MCF 10A (cell line): Measurements from ENCODE around the gene RHBDD2. TPM values are rescaled to one million over a fixed set of nuclear protein-coding genes. Genes with fewer than 3 reads are reported as not detected.

Source experiments
- BruUV-seq: library from RNA; stranded (reverse); fragments of 400-500 nt; replicated peaks from 2 replicates; lab custom pipeline; 2021; lab: Mats Ljungman, UMichigan
- CTCF ChIA-PET: fragments of 300-600 bp; sonication (Branson Sonifier 250); formaldehyde crosslinking; extraction: SDS; loops from one replicate; lab custom pipeline; 2021; ENCODE audit warnings: antibody characterized with exemption, inconsistent platforms; lab: Yijun Ruan, JAX
- POLR2A ChIA-PET: fragments of 300-600, 350-650 bp; sonication (Branson Sonifier 250); formaldehyde crosslinking; extraction: SDS; loops from one replicate; lab custom pipeline; 2020; ENCODE audit warnings: antibody characterized with exemption, inconsistent platforms; lab: Yijun Ruan, JAX
- DNase-seq: peaks from one replicate; pipeline ENCODE4 v3.0.0-alpha.2; 2018; ENCODE audit not compliant: unreplicated experiment
- H3K27ac Mint-ChIP-seq: one replicate; pipeline ENCODE4 v1.8.0; 2022; ENCODE audit warnings: mild to moderate bottlenecking, low read depth, mixed read lengths; ENCODE audit not compliant: unreplicated experiment
- H3K27me3 Mint-ChIP-seq: one replicate; pipeline ENCODE4 v1.8.0; 2022; ENCODE audit warnings: mixed read lengths; ENCODE audit not compliant: insufficient read depth, unreplicated experiment
- H3K36me3 Mint-ChIP-seq: one replicate; pipeline ENCODE4 v1.8.0; 2022; ENCODE audit warnings: mild to moderate bottlenecking, moderate library complexity, mixed read lengths; ENCODE audit not compliant: insufficient read depth, unreplicated experiment
- H3K4me1 Mint-ChIP-seq: one replicate; pipeline ENCODE4 v1.8.0; 2022; ENCODE audit warnings: mixed read lengths; ENCODE audit not compliant: insufficient read depth, unreplicated experiment
- H3K4me3 Mint-ChIP-seq: one replicate; pipeline ENCODE4 v1.8.0; 2022; ENCODE audit warnings: mild to moderate bottlenecking, moderate library complexity, mixed read lengths; ENCODE audit not compliant: unreplicated experiment
- H3K9me3 Mint-ChIP-seq: one replicate; pipeline ENCODE4 v1.8.0; 2022; ENCODE audit warnings: mixed read lengths; ENCODE audit not compliant: unreplicated experiment
- CTCF ChIP-seq: fragments of 200-600 bp; IDR thresholded peaks from one replicate; pipeline ENCODE4 v1.8.0; 2022; ENCODE audit warnings: antibody characterized with exemption, mild to moderate bottlenecking; ENCODE audit not compliant: unreplicated experiment
- intact Hi-C: fragments of 100-400 bp; cut with micrococcal nuclease; formaldehyde crosslinking; loops from 2 replicates; pipeline ENCODE4 v1.14.1; 2022
- total RNA-seq: library from RNA; stranded (reverse); gene quantifications from 2 replicates; pipeline ENCODE4 v1.2.3, GENCODE V29; 2022

RHBDD2 gene
- total RNA-seq, 1 experiment from 2014 or later = 38.6 TPM

- peaks cover 16% of the 10 kb centered on the region for H3K4me1 Mint-ChIP-seq
- DNase-seq = no peak
- H3K27me3 Mint-ChIP-seq = no peaks in the 10 kb centered on the region
- H3K4me3 Mint-ChIP-seq = no peak overlapping the region
- ChIA-PET POLR2A (no interaction called here), CTCF (no interaction called here)
- TF ChIP-seq CTCF = no peak
- H3K36me3 Mint-ChIP-seq = no peaks in the 10 kb centered on the region
- H3K27ac Mint-ChIP-seq = no peak overlapping the region
- intact Hi-C loops = no loop called here
- no TSS peak for BruUV-seq
- H3K9me3 Mint-ChIP-seq = no peaks in the 10 kb centered on the region
These were observed 41.8 kb downstream of the RHBDD2 start for GRCh38 chr7:75920431-75921161.

- no TSS peak for BruUV-seq
These were observed 42.6 kb downstream of the RHBDD2 start for GRCh38 chr7:75921479-75921878.

GRCh38 chr7:75922966-75923603, 44.3 kb downstream of the RHBDD2 start:
- no peaks in the 10 kb centered on the region for H3K9me3 Mint-ChIP-seq
- no peak for TF ChIP-seq CTCF
- no peak overlapping the region for H3K4me3 Mint-ChIP-seq
- H3K27me3 Mint-ChIP-seq = no peaks in the 10 kb centered on the region
- no TSS peak for BruUV-seq
- no peak overlapping the region for H3K27ac Mint-ChIP-seq
- H3K36me3 Mint-ChIP-seq = peaks cover 2% of the 10 kb centered on the region
- CTCF ChIA-PET = interaction anchor here (0.8 kb wide), 1 partner anchor 340 kb away, joined by 3 read pairs; no protein-coding TSS in a partner anchor
- intact Hi-C loops = no loop called here
- no peak for DNase-seq
- H3K4me1 Mint-ChIP-seq = peaks cover 11% of the 10 kb centered on the region
- POLR2A ChIA-PET = interaction anchor here (0.6 to 1.3 kb wide), 3 partner anchors 9 to 78 kb away, joined by 4 to 6 read pairs (median 4); no protein-coding TSS in a partner anchor

More at GRCh38 chr7:75921479-75921878, 42.6 kb downstream of the RHBDD2 start:
- POLR2A ChIA-PET = no interaction called here
- intact Hi-C loops = no loop called here
- H3K27me3 Mint-ChIP-seq = no peaks in the 10 kb centered on the region
- DNase-seq = no peak
- H3K36me3 Mint-ChIP-seq = no peaks in the 10 kb centered on the region
- CTCF ChIA-PET = interaction anchor here (0.7 kb wide), 1 partner anchor 56 kb away, joined by 7 read pairs; no protein-coding TSS in a partner anchor
- peaks cover 11% of the 10 kb centered on the region for H3K4me1 Mint-ChIP-seq
- TF ChIP-seq CTCF = no peak
- H3K4me3 Mint-ChIP-seq = no peak overlapping the region
- H3K27ac Mint-ChIP-seq = no peak overlapping the region
- no peaks in the 10 kb centered on the region for H3K9me3 Mint-ChIP-seq

- H3K4me1 Mint-ChIP-seq = peaks cover 5% of the 10 kb centered on the region
- peaks cover 9% of the 10 kb centered on the region for H3K36me3 Mint-ChIP-seq
- POLR2A ChIA-PET = interaction anchor here (1.5 kb wide), 1 partner anchor 8 kb away, joined by 5 read pairs; no protein-coding TSS in a partner anchor
- CTCF ChIA-PET = no interaction called here
- no peak for TF ChIP-seq CTCF
- BruUV-seq = no TSS peak
- H3K27me3 Mint-ChIP-seq = no peaks in the 10 kb centered on the region
- no peak overlapping the region for H3K27ac Mint-ChIP-seq
- intact Hi-C loops = no loop called here
- no peaks in the 10 kb centered on the region for H3K9me3 Mint-ChIP-seq
- H3K4me3 Mint-ChIP-seq = no peak overlapping the region
- DNase-seq = no peak
These were observed 45.4 kb downstream of the RHBDD2 start for GRCh38 chr7:75924256-75924655.
